HEK293 (cell line): ENCODE results near the gene EPB41L5.

Experiments
- CTCF ChIA-PET: fragments of 350-600 bp; formaldehyde crosslinking; extraction: SDS; loops from one replicate; lab custom pipeline; 2021; ENCODE audit warnings: antibody characterized with exemption; lab: Yijun Ruan, JAX
- POLR2A ChIA-PET: fragments of 300-600 bp; formaldehyde crosslinking; extraction: SDS; loops from one replicate; lab custom pipeline; 2020; ENCODE audit warnings: antibody characterized with exemption, inconsistent platforms; lab: Yijun Ruan, JAX
- H3K27ac ChIP-seq: fragments of 200-500 bp; sonication (Bioruptor generic); 2 replicates; pipeline ENCODE4 v1.5.1; 2014; ENCODE audit warnings: low read depth, low read length, control low read depth, inconsistent platforms; ENCODE audit errors: extremely low read depth
- H3K36me3 ChIP-seq, 2 experiments: fragments of 200-500 bp in 1 of 2; sonication (Bioruptor generic) in 1 of 2; 1 replicate in 1 of 2; 2 replicates in 1 of 2; pipeline ENCODE4 v1.5.1; 2014 to 2017; ENCODE audit warnings: inconsistent platforms in 2 of 2, low read length in 2 of 2; ENCODE audit not compliant: control insufficient read depth in 2 of 2, insufficient read depth in 1 of 2
- H3K4me1 ChIP-seq: fragments of 200-500 bp; sonication (Bioruptor generic); 2 replicates; pipeline ENCODE4 v1.5.1; 2014; ENCODE audit warnings: mild to moderate bottlenecking, low read length, inconsistent platforms; ENCODE audit not compliant: control insufficient read depth, insufficient read depth
- H3K4me3 ChIP-seq: 2 replicates; pipeline ENCODE4 v1.5.1; 2011; ENCODE audit warnings: low read depth, mild to moderate bottlenecking, control low read depth, low read length, moderate library complexity
- H3K9me3 ChIP-seq: fragments of 200-500 bp; sonication (Bioruptor generic); 2 replicates; pipeline ENCODE4 v1.5.1; 2014; ENCODE audit warnings: low read depth, low read length, inconsistent platforms; ENCODE audit not compliant: control insufficient read depth, insufficient read depth
- TRIM28 ChIP-seq: IDR thresholded peaks from 2 replicates; pipeline ENCODE4 v1.6.1; 2011; ENCODE audit warnings: low read length, control low read depth, borderline replicate concordance
- ZBTB44 ChIP-seq: fragments of 450-650 bp; IDR thresholded peaks from 2 replicates; pipeline ENCODE4 v1.5.1; 2018; ENCODE audit warnings: missing biosample characterization, mild to moderate bottlenecking, missing genetic modification characterization
- ZBTB6 ChIP-seq: fragments of 450-650 bp; formaldehyde crosslinking; IDR thresholded peaks from 2 replicates; pipeline ENCODE4 v1.5.1; 2017; ENCODE audit warnings: missing biosample characterization, missing genetic modification characterization
- ZFP37 ChIP-seq: fragments of 450-650 bp; formaldehyde crosslinking; IDR thresholded peaks from 2 replicates; pipeline ENCODE4 v1.5.1; 2016; ENCODE audit warnings: missing biosample characterization, missing genetic modification characterization
- ZIC2 ChIP-seq: fragments of 450-650 bp; formaldehyde crosslinking; IDR thresholded peaks from 2 replicates; pipeline ENCODE4 v1.5.1; 2016; ENCODE audit warnings: missing biosample characterization, missing genetic modification characterization
- ZNF114 ChIP-seq: fragments of 450-650 bp; formaldehyde crosslinking; IDR thresholded peaks from 2 replicates; pipeline ENCODE4 v1.5.0; 2017; ENCODE audit warnings: missing biosample characterization, missing genetic modification characterization
- ZNF26 ChIP-seq: fragments of 450-650 bp; formaldehyde crosslinking; IDR thresholded peaks from 2 replicates; pipeline ENCODE4 v1.5.1; 2016; ENCODE audit warnings: missing biosample characterization, missing genetic modification characterization
- ZNF302 ChIP-seq: fragments of 450-650 bp; formaldehyde crosslinking; IDR thresholded peaks from 2 replicates; pipeline ENCODE4 v1.5.1; 2016; ENCODE audit warnings: missing biosample characterization, missing genetic modification characterization, low read depth
- ZNF341 ChIP-seq: fragments of 450-650 bp; formaldehyde crosslinking; IDR thresholded peaks from 2 replicates; pipeline ENCODE4; 2016; ENCODE audit warnings: low read depth, missing biosample characterization, missing genetic modification characterization
- ZNF529 ChIP-seq: fragments of 450-650 bp; formaldehyde crosslinking; IDR thresholded peaks from 2 replicates; pipeline ENCODE4 v1.5.1; 2017; ENCODE audit warnings: missing genetic modification characterization, missing biosample characterization; ENCODE audit not compliant: insufficient replicate concordance
- ZNF843 ChIP-seq: fragments of 450-650 bp; formaldehyde crosslinking; IDR thresholded peaks from 2 replicates; pipeline ENCODE4 v1.5.1; 2016; ENCODE audit warnings: missing biosample characterization, missing genetic modification characterization
- ZXDB ChIP-seq: fragments of 450-650 bp; formaldehyde crosslinking; IDR thresholded peaks from 2 replicates; pipeline ENCODE4 v1.5.1; 2016; ENCODE audit warnings: missing biosample characterization, missing genetic modification characterization
- TF ChIP-seq, protein P1 (sequence below): fragments of 450-650 bp; formaldehyde crosslinking; IDR thresholded peaks from 2 replicates; pipeline ENCODE4 v1.5.1; 2016; ENCODE audit warnings: missing biosample characterization, missing genetic modification characterization
- TF ChIP-seq, protein P2 (sequence below): fragments of 450-650 bp; formaldehyde crosslinking; IDR thresholded peaks from 2 replicates; pipeline ENCODE4 v1.5.1; 2016; ENCODE audit warnings: missing biosample characterization, missing genetic modification characterization, borderline replicate concordance
- TF ChIP-seq, protein P3 (sequence below): fragments of 450-650 bp; formaldehyde crosslinking; IDR thresholded peaks from 2 replicates; pipeline ENCODE4 v1.5.1; 2016; ENCODE audit warnings: missing biosample characterization, missing genetic modification characterization

The EPB41L5 gene

DNA sequence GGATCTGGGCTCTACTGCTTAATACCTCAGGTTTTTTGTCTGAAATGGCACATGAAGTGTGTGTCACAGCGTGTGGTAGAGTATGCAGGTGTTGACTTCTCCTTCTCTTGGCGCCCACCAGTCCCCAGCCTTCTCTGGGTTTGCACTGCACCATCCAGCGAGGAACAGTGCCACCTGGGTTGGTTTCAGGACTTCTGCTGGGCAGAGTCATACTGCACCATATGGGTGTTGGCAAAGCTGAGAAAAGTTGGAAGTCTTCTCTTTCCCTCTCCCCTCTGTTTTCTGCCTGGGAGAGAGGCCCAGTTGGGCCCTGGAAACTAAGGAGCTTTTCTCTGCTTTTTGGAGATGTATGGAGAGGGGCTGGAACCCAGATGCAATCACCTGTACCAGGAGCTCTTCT is 166.5 kb downstream of the EPB41L5 start:
- Histone ChIP-seq H3K4me3 (no peak overlapping the region), H3K27ac (no peak overlapping the region), H3K36me3 (peaks cover 0 to 17% of the 10 kb centered on the region in 2 experiments; a peak in 1 of 3 replicates), H3K9me3 (no peaks in the 10 kb centered on the region), H3K4me1 (no peaks in the 10 kb centered on the region)
- TF ChIP-seq TRIM28 (no peak), ZNF26 (no peak), ZBTB44 (tag by site-specific recombination) (no peak), ZXDB (tag by site-specific recombination) (no peak), ZNF341 (no peak), ZNF114 (no peak), ZNF302 (tag by site-specific recombination) (no peak), ZNF843 (tag by site-specific recombination) (no peak), ZBTB6 (no peak)
- CTCF ChIA-PET = no interaction called here
- POLR2A ChIA-PET = no interaction called here

- Histone ChIP-seq H3K4me1 (no peaks in the 10 kb centered on the region), H3K4me3 (no peak overlapping the region), H3K27ac (no peak overlapping the region), H3K9me3 (no peaks in the 10 kb centered on the region), H3K36me3 (peaks cover 0 to 17% of the 10 kb centered on the region in 2 experiments; a peak in 1 of 3 replicates)
- CTCF ChIA-PET = interaction anchor here (1.0 kb wide), 1 partner anchor 70 kb away, joined by 5 read pairs; no protein-coding TSS in a partner anchor
- TF ChIP-seq ZNF529 (tag by site-specific recombination) (no peak), ZIC2 (tag by site-specific recombination) (peak; percentile 42), ZFP37 (tag by site-specific recombination) (no peak)
- TF ChIP-seq, protein P1, sequence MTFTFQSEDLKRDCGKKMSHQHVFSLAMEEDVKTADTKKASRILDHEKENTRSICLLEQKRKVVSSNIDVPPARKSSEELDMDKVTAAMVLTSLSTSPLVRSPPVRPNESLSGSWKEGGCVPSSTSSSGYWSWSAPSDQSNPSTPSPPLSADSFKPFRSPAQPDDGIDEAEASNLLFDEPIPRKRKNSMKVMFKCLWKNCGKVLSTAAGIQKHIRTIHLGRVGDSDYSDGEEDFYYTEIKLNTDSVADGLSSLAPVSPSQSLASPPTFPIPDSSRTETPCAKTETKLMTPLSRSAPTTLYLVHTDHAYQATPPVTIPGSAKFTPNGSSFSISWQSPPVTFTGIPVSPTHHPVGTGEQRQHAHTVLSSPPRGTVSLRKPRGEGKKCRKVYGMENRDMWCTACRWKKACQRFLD = no peak
- TF ChIP-seq, protein P2, sequence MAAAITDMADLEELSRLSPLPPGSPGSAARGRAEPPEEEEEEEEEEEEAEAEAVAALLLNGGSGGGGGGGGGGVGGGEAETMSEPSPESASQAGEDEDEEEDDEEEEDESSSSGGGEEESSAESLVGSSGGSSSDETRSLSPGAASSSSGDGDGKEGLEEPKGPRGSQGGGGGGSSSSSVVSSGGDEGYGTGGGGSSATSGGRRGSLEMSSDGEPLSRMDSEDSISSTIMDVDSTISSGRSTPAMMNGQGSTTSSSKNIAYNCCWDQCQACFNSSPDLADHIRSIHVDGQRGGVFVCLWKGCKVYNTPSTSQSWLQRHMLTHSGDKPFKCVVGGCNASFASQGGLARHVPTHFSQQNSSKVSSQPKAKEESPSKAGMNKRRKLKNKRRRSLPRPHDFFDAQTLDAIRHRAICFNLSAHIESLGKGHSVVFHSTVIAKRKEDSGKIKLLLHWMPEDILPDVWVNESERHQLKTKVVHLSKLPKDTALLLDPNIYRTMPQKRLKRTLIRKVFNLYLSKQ = no peak
- TF ChIP-seq, protein P3, sequence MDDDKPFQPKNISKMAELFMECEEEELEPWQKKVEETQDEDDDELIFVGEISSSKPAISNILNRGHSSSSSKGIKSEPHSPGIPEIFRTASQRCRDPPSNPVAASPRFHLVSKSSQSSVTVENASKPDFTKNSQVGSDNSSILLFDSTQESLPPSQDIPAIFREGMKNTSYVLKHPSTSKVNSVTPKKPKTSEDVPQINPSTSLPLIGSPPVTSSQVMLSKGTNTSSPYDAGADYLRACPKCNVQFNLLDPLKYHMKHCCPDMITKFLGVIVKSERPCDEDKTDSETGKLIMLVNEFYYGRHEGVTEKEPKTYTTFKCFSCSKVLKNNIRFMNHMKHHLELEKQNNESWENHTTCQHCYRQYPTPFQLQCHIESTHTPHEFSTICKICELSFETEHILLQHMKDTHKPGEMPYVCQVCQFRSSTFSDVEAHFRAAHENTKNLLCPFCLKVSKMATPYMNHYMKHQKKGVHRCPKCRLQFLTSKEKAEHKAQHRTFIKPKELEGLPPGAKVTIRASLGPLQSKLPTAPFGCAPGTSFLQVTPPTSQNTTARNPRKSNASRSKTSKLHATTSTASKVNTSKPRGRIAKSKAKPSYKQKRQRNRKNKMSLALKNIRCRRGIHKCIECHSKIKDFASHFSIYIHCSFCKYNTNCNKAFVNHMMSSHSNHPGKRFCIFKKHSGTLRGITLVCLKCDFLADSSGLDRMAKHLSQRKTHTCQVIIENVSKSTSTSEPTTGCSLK = no peak
- TF ChIP-seq, all 188 proteins: peak for 1
- POLR2A ChIA-PET = no interaction called here
Observed at GRCh38 chr2:120180066-120180465, 167.2 kb downstream of the EPB41L5 start.
